DMS53 treated with DMSO at 0.1 percent for 48 hours (cell line): ENCODE data around the gene IL17F.
A peak's percentile ranks its signal among the peaks of the same experiment; 100 is the strongest.

Source experiments
- DNase-seq: peaks from one replicate; lab custom pipeline; 2025; ENCODE audit not compliant: unreplicated experiment; lab: John Stamatoyannopoulos, UW

Gene IL17F

DNA sequence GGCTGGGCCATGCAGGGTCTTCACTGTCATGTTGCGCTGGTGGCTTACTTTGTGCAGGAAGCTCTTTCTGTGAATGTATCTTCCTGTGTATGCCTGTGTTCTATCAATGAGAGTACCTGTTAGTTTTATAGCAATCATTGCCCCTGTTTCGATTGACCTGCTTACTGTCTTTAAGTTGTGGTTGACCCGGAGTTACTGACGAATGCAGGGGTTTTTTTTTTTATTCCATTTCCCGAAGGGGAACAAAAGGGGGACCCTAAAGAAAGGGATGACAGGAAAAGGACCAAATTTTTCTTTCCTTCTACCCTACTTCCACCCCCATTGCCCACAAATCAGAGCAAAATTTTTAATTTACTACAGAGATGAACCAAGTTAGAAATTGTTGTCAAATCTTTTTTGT is at the start of gene IL17F:
Gene IL17F (minus strand): TSS at position 101 of the 400 bp plus-strand sequence. CDS start 71 bp downstream, at position 30.
- no peak for DNase-seq

DNA sequence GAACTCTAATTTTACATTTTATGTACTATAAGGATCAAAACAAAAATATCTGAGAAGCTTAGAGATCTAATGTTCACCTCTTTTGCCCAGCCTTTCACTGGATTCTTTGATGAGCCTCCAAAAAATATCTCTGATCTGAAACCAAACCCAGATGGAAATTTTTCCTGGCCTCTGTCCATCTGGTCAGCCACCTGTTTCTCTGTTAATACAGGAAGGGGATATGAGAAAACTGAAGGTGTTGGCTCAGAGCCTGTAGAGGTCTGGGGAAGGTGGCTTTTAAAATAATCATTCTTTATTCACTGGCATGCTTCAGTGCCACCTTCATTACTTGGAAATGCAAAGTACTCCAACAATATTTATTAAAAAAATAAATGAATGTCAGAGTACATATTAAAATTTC is 48.8 kb upstream of the IL17F start:
- no peak for DNase-seq

DNA sequence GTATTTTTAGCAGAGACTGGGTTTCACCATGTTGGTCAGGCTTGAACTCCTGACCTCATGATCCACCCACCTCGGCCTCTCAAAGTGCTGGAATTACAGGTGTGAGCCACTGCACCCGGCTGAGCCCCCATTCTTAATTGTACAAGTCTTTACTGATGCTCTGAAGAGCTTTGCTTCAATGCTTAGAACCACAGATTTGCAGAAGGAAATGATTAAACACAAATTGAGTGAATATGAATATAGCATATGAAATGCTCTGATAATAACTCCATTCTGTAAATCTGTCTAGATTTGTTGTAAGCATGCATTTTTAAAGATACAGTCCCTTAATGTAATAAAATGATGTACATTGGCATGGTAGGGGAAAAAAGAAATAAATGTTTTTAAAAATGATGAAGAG is 44.5 kb upstream of the IL17F start:
- no peak for DNase-seq

DNA sequence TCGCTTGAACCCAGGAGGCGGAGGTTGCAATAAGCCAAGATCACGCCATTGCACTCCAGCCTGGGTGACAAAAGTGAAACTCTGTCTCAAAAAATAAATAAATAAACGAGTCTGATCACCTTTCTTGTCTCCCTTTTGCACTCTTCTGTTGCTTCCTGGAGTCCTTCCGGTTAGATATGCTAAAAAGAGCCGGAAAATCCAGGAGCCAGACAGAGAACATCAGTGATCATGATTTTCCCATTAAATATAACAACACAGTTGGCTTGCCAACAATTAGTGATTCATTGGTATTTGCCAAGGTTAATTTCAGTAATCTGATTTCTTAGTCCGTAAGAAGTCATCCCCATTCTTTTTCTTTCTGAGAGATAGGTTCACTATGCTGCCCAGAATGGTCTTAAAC is 43.9 kb upstream of the IL17F start:
- DNase-seq, result no peak

DNA sequence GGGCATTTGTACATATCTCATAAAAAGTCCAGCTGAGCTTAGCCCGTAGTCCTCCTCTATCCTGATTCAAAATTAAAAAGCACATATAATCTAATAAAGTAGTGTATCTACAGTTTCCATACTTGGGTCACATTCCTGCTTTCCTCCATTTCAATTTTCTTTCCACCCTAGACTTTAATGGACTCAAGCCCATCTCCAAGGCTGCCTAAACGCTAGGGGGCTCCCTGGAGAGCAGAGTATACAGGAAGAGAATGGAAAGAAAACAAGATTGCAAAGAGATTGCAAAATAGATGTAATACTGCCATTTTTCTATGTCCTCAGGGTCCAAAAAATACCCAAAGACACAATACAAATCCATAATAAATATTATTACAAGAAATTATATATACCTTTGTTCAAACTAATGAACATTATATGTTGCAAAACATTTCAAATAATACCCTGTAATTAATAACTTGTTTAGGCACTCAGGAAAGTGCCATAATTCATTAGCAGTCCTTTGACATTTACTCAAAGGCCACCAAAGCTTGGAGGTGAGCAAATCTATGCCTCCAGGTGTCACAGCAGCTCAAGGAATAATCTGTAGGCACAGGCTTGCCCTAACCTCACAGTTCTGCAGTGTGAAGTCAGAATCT is 42.6 kb upstream of the IL17F start:
- peak; percentile 73 for DNase-seq

DNA sequence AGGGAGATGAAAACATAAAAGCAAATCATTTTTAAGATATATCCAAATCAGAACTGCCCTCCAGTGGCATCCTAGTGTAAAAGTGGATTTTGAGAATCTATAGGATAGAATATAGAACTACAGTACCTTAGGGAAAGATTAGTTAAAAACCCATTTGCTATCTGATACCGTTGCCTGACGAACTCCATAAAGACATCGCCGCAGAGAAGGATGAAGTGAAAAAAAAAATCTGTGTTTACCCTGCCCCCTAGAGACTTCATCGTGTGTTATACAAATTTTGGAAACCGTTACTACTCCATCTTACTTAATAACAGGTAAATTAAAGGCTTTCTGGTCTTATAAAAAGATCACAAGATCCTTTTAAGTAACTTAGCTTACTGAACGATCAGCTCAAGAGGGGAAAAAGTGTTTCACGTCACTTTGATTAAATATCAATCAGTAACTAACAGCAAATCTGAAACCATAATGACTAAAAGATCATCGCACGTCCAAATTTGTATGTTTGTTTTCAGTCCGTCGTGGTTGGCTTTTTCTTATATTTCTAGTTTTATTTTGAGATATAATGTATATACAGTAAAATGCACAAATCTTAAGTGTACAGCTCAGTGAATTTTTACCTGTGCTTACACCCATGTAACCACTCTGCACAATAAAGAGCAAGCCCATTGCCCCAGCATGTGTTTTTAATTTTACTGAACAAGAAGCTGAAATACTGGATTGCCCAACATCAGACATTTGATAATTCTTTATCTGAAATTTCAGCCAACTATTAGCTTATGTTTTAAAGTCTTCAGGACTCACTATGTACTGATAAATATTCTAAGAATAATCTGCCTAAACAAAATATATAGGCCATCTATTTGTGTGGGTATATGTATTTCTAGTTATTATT is 41.1 kb upstream of the IL17F start:
- DNase-seq, result no peak

DNA sequence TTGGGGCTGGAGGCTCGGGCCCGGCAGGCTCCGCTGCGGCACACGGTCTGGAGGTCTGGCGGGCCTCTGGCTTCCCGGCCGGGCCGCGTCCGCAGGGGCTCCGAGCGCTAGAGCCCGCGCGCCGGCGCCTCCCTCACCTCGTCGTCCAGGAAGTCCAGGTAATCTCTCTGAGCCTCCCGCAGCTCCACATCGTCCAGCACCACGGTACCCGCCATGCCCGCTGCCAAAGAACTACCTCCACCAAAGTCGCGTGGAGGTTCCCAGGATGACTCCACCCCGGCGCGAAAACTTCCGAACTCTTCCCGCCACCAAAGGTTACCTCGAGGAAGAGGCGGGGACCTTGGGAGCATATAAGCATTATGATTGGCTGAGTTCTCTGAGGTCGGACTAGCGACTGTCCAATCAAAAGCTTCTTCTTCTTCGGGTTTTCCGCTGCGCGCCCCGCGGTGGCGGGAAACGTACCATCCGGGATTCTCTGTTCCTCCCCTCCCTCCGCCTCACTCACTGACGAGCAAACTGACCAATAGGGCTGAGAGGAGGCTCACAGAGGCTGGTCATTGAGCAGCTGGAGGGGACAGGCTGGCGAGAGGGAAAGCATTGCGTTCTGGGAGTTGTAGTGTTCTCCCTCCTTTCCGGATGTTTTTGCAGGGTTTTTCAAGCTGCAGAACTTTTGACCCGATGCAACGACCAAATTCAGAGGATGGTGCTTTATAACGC is 40.3 kb upstream of the IL17F start, which contains the start of gene MCM3:
Gene MCM3 (minus strand): TSS at position 283 of the 717 bp plus-strand sequence. CDS start 68 bp downstream, at position 215.
- DNase-seq, result peak; percentile 99

DNA sequence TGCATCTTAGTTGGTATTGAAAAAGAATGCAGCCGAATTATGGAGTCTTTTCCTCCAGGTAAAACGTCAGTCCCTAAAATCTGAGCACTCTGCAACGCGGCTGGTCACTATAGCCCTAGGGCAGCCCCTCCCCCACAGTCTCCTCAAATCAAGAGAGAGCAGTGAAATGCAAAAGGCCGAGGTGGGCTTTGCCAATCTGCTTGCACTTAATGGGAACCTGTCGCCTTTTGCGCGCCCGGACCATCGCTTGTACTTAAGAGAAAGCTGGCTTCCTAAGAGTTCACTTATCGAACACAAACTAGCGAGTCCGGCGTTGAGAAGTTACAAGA is 39.8 kb upstream of the IL17F start:
- DNase-seq, result no peak

DNA sequence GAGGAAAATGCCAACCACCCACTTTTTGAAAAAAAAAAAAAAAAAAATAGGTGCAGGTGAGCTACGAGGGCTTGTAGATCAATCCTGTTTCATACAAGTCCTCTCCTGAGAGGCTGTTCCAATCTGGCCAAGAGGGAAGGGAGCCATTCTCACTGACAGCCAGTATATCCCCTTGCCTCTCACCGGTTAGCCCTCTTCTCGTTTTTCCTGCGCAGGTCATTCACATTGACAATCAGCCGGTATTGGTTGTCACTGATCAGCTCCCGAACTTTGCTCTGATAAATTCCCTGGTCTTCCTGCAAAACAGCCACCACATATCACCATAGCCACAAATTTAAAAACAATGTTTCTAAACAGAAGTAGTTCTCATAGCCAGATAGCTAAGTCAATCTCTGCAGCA is 38.8 kb upstream of the IL17F start:
- no peak for DNase-seq

DNA sequence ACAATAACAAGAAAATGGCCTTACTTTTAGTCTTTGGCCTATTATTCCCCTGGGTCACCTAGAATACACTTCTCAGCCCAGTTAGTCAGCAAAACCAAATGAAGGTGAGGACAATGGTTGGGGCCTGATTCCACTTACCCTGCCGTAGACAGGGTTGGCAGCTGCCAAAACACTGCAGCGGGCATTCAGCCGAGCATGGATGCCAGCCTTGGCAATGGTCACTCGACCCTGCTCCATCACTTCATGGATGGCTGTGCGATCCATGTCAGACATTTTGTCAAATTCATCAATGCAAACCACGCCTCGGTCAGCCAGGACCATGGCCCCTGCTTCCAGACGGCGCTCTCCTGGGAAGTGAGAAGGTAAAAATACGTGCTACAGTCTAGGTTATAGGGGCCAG is 31.8 kb upstream of the IL17F start:
- no peak for DNase-seq

DNA sequence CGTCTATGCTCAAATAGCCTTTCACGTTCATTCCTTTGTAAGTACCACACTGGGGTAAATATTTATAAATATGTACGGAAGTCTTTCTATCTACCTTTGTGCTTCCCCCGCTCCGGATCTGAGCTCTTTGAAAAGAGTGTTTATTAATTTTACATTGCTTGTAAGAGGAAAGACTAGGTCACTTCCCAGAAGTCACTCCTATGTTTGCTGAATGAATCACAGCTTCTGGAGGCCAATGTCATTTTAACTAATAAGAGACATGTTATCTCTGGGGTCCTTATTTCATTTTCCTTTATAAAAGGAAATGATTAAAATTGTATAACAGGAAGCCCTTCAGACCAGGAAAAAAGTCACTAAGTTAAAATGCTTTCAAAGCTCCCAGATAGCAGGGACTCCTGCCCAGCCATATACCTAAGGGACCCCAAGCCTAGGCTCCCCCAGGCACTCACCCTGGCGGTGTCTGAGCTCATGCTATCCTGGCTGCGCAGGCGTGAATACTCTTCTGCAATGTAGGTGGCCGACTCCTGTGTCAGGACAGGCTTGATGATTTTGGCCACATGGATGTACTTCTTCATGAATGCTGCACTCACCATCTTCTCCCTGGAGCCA is 27.7 kb upstream of the IL17F start:
- peak; percentile 18 for DNase-seq

DNA sequence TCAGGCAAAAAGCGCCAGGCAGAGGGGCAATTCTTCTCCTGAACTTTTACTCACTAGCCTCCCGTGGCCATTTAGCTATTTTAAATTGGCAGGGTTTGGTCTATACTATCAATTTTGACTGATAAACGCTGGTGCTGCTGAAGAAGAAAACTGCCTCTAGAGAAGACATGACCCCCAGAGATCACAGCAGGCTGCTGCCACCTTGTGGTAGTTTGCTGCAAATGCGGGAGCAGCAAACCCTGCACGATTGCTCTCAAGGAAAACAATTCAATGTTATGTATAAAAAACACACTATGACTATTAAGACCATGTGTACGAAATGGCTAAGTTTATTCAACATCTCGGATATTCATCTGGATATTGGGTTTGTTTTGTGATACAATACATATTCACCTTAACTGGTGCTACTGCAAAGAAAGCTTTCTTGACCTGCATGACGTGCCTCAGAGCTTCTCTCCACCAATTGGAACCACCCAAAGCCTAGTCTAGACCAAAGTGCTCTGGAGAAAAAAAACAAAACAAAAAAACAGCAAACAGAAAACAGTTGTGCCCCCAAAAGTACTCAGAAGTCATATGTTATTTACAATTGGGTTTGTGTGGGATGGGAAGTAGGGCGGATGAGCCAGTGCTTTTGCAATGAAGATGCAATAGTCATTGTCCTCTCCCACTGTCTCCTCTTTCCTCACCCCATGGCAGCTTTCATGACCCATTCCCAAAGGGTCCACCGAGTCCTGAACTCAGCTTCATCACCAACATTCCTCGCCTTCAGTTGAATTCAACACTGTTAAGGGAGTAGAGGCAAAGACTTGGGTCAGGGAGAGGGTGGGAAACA is 19.6 kb upstream of the IL17F start:
- DNase-seq, result peak; percentile 49

DNA sequence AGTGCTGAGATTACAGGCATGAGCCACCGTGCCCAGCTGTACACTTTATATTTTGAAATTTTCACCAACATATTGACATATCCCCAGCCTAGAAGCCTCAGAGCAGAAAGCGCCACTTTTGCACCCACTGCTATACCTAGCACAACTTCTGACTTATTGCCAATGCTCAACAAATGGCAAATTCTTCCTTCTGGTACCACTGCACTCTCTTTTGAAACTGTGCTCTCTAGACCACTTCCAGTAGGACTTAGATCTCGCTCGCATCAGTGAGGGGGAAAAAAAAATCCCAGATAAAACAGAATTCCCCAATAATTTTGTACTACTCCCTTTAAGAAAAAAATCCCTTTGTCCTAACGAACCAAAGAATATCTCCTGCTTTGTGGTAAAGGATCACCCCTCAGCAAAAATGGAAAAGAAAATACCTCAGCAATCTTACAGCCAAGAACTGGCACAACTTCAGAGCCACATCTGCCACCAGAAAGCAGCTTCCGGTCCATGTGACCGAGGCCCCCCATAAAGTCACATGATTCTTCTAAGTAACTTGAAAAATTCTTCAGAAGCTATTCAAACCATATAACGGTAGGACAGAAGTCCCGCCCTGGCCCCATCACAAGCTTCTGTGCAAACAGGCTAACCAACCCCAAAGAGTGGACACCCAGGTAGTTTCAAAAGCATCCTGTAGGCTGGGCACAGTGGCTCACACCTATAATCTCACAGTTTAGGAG is 18.5 kb upstream of the IL17F start:
- no peak for DNase-seq

DNA sequence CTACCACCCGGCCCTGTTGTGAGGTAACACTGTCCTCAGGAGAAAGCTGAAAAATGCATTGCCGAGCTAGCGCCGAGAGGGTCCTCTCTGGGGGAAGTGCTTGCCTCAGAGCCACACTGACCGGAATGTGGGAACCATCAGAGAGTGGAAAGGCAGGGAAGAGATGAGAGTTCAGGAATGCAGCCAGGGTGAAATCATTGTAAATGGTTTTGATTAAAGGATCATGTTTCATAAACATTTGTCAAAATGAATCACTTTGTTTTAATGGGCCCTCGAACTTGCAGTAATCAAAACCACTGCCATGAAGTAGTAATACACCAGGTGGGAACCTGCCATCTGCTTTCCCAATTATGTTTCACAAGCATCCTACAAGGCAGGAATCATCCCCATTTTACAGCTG is 16.9 kb upstream of the IL17F start:
- no peak for DNase-seq

DNA sequence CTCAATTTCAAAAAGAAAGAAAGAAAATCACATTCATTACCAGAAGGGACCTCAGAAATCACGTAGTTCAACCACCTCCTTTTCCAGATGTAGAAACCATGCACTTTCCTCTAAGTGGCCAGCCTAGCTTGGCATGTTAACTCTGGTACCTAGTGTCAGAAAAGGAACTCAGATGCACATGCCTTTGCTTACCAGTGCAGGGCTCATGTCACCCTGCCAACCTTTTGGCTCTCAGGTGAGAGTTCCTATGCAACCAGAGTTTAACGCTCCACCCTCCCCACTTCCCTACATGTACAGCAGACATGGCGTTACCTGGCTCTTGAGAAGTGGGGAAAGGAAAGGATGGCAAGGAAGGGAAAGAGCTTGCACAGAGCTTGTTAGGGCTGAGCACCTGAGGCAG is 16.3 kb upstream of the IL17F start:
- DNase-seq, result no peak

DNA sequence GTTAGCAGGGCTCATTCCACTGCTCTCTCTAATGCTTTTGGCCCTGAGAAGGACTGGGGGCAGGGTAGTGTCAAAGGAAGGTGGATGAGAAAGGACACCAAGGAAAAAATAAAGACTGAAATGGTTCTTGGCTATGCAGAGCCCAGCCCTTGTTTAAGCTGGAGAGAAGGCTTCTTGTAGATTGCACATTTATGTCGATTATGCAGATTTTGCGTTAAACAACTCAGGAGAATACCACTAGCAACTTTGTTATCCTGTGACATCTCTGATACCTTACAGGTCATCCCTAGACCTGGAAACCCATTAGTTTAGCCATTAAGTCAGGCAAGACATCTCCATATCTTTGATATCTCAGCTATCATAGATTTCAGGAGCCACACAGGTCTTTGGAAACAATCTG is 11.1 kb upstream of the IL17F start:
- DNase-seq, result no peak

DNA sequence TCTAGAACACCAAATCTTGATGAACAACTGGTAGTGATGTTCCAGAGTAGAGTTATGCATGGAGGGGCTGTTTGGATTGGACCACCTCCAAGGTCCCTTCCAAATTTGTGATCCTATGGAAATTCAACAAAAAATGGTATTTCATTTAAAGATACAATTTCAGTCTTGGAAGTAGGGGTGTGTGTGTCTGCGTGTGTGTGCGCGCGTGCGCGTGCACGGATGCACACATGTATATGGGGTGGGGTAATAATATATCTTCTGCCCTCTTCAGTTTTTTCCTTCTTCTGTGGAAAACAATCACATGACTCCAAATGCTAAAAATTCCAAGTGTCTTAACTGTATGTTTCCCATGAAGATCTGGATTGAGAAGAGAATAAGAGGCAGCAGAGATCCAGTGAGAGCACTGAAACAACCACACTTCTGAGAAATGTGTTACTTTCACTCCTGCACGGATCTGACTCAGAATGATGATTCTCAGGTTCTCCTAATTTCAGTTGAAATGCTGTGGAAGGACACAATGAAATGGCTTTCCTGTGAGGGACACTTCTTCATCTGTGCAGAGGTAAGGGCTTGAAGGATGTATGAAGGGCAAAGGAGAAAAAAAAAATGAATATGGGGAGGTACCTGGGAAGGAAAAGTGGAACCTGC is 10.6 kb upstream of the IL17F start:
- DNase-seq, result no peak

DNA sequence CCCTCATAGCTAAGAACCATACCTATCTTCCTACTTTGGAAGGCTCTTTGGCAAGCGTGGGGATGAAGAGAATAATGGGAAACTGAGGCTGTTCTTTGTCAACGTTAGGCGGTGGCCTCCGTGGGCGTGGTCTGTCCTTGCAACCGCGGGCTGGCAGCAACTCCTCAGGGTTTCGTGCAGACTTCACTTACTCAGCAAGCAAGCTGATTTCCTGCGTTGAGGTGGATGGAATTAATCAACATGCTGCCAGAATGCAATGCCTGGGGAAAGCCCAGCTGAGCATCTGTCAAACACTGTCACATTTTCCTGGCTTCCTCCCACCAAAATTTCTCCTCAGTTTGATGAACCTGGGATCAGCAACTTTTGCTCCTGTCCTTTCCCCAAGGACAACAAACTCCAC is 9.2 kb upstream of the IL17F start:
- no peak for DNase-seq

DNA sequence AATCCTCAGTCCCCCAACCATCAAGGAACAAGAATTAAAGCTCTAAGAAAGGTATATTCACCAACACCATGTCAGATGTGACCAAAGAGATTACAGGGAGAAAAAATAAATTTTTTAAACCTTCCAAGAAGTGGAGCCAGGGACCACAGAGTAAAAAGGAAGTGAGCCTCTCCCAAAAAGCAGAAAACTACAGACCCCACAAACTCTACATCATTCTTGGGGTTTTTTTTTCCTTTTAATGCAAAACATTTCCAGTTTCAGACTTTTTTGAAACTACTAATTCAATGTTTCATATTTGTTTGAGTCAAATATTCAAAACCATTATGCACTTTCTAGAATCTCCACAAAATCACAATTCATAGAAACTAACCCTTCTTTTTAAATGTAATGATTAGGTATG is 6.8 kb upstream of the IL17F start:
- DNase-seq, result no peak
